Tracheal epithelial cell (primary cell): ENCODE data around the gene BCKDHB. TPM values are rescaled to one million over a fixed set of nuclear protein-coding genes. Genes with fewer than 3 reads are reported as not detected.

Source experiments
- total RNA-seq: library from RNA; depleted of rRNA; stranded (reverse); fragments of >200 nt; gene quantifications from 2 replicates; pipeline ENCODE4 v1.2.1, GENCODE V29; 2014

BCKDHB gene
- 8.4 and 9.0 TPM in 2 replicates for total RNA-seq

DNA sequence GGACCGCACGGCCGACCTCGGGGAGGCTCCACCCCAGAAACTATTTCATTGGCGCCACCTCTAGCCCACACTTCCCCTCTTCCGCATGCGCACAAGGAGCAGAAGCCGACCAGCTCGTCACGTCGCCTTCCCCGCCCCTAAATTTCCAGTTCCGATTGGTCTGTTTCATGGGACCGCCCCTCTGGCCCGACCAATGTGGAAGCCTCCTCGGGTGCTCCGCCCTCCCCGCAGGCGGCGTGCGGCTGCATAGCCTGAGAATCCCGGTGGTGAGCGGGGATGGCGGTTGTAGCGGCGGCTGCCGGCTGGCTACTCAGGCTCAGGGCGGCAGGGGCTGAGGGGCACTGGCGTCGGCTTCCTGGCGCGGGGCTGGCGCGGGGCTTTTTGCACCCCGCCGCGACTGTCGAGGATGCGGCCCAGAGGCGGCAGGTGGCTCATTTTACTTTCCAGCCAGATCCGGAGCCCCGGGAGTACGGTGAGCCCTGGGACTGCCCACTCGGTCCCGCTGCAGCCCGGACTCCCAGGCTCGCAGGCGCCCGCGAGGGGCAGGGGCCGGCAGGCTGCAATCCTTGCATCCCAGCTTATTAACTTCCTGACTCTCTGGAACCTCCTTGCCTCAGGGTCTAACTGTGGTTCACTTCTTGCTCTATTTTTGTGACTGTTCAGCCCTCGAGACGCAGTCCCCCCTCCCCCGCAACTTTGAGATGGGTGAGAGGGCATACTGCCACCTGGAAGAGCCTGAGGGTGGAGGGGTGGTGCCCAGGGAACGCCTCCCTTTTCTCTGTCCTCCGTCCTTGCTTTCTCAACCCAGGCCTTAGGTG lies at the start of gene BCKDHB:
Gene BCKDHB (plus strand): TSS at position 254 of the 818 bp plus-strand sequence. CDS start 23 bp downstream, at position 277.

Other genes starting within 250 kb of the BCKDHB start
- gene ELOVL4, start 159.1 kb upstream of the BCKDHB start, total RNA-seq: 8.7 and 10.4 TPM in 2 replicates
- 0.64 and 2.9 TPM in 2 replicates for gene TTK, start 102.0 kb upstream of the BCKDHB start, total RNA-seq